Mesothelial cell of epicardium (in vitro differentiated cells): Measurements from ENCODE around the gene CCL18. TPM values are rescaled to one million over a fixed set of nuclear protein-coding genes. Genes with fewer than 3 reads are reported as not detected.
"Not testable (repeated sequence)": the region's sequence is repeated elsewhere in the genome, so short reads cannot be mapped to it uniquely, and the experiment has no call there.

Source experiments
- DNase-seq, 2 experiments: peaks; one replicate each; pipeline ENCODE4 v3.0.0; 2021; ENCODE audit warnings: low spot score in 2 of 2; ENCODE audit not compliant: unreplicated experiment in 2 of 2
- H3K27ac Mint-ChIP-seq: 2 replicates; pipeline ENCODE4 v1.8.0; 2021; ENCODE audit warnings: mixed read lengths
- H3K27me3 Mint-ChIP-seq: 2 replicates; pipeline ENCODE4 v1.8.0; 2021; ENCODE audit warnings: low read depth, mixed read lengths
- H3K36me3 Mint-ChIP-seq: 2 replicates; pipeline ENCODE4 v1.8.0; 2021; ENCODE audit warnings: mixed read lengths
- H3K4me1 Mint-ChIP-seq: 2 replicates; pipeline ENCODE4 v1.8.0; 2021; ENCODE audit warnings: mixed read lengths
- H3K4me3 Mint-ChIP-seq: 2 replicates; pipeline ENCODE4 v1.8.0; 2021; ENCODE audit warnings: mild to moderate bottlenecking, moderate library complexity, mixed read lengths
- H3K9me3 Mint-ChIP-seq: 2 replicates; pipeline ENCODE4 v1.8.0; 2021; ENCODE audit warnings: mixed read lengths
- total RNA-seq: library from RNA; stranded (reverse); gene quantifications from 3 replicates; pipeline ENCODE4 v1.2.1, GENCODE V29; 2021
- TF ChIP-seq, protein P1 (sequence below): fragments of 200-600 bp; sonication (generic); IDR thresholded peaks from one replicate; pipeline ENCODE4 v1.5.0; 2021; ENCODE audit warnings: antibody characterized with exemption; ENCODE audit not compliant: unreplicated experiment

Gene CCL18, protein sequence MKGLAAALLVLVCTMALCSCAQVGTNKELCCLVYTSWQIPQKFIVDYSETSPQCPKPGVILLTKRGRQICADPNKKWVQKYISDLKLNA
- not detected in 3 replicates for total RNA-seq

DNA sequence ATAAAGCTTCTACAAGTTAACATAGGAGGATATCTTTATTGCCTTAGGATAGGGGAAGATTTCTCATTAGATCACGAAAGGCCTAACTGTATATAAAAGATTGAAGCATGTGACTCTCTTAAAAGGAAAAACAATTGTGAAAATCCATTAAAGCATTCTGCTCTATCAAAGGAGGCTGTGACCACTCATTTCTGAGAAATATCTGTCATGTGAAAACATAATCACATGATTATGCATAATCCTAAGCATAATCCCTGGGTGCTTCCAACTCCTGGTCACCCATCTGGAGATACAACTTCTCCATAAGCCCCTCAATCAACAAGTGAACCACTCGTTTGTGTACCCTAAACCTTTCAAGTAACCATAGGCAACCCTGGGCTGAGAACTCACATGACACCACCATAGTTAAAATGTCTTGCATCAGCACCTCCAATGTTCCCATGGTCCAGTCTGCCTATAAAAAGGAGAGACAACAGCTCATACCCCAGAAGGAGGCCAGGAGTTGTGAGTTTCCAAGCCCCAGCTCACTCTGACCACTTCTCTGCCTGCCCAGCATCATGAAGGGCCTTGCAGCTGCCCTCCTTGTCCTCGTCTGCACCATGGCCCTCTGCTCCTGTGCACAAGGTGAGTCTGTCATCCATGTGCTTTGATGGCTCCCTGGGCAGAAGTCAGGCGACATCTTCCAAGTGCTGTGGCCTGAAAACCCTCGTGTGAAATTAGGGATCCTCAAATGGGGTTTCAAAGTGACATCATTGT is at the start of gene CCL18:
TSS of gene CCL18 (plus strand) at position 487 of the 756 bp plus-strand sequence. CDS start at position 558, 71 bp downstream.
- no peak within 1 kb of the TSS for H3K4me3 Mint-ChIP-seq
- H3K27me3 Mint-ChIP-seq, result peaks cover 51% of the 10 kb centered on the region
- no peak for DNase-seq
- H3K36me3 Mint-ChIP-seq, result no peaks in the 10 kb centered on the region
- H3K9me3 Mint-ChIP-seq, result no peaks in the 10 kb centered on the region
- TF ChIP-seq, protein P1, sequence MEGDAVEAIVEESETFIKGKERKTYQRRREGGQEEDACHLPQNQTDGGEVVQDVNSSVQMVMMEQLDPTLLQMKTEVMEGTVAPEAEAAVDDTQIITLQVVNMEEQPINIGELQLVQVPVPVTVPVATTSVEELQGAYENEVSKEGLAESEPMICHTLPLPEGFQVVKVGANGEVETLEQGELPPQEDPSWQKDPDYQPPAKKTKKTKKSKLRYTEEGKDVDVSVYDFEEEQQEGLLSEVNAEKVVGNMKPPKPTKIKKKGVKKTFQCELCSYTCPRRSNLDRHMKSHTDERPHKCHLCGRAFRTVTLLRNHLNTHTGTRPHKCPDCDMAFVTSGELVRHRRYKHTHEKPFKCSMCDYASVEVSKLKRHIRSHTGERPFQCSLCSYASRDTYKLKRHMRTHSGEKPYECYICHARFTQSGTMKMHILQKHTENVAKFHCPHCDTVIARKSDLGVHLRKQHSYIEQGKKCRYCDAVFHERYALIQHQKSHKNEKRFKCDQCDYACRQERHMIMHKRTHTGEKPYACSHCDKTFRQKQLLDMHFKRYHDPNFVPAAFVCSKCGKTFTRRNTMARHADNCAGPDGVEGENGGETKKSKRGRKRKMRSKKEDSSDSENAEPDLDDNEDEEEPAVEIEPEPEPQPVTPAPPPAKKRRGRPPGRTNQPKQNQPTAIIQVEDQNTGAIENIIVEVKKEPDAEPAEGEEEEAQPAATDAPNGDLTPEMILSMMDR, result no peak
- H3K27ac Mint-ChIP-seq, result no peak within 1 kb of the TSS
- H3K4me1 Mint-ChIP-seq, result no peaks in the 10 kb centered on the region

DNA sequence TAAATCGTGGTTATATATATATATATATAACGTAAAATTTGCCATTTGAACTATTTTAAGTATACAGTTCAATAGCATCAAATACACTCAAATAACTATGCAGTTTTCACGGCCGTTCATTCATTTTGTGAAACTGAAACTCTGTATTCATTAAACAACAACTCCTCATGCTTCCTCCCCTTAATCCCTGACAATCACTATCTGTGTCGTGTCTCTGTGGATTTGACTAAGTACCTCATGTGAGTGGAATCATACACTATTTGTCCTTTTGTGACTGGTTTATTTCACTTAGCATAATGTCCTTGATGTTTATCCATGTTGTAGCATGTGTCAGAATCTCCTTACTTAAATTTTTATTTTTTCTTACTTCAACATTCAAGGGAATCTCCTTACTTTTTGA is 49.1 kb upstream of the CCL18 start:
- DNase-seq, result no peak
- Mint-ChIP-seq H3K36me3 (no peaks in the 10 kb centered on the region), H3K4me3 (no peak overlapping the region), H3K9me3 (peaks cover 23% of the 10 kb centered on the region), H3K4me1 (no peaks in the 10 kb centered on the region), H3K27me3 (peaks cover 56% of the 10 kb centered on the region), H3K27ac (no peak overlapping the region)
- TF ChIP-seq, protein P1, result no peak

DNA sequence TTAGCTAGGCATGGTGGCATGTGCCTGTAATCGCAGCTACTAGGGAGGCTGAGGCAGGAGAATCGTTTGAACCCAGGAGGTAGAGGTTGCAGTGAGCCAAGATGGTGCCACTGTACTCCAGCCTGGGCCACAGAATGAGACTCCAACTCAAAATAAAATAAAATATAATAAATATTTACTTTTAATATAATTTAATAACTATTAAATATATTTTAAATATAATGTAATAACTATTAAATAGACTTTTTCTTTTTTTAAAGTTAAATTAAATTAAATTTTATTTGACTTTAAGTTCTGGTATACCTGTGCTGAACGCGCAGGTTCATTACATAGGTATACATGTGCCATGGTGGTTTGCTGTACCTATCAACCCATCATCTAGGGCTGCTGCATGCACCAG is 48.2 kb upstream of the CCL18 start:
- not testable (repeated sequence) for H3K4me3 Mint-ChIP-seq, DNase-seq, H3K4me1 Mint-ChIP-seq, H3K36me3 Mint-ChIP-seq, H3K27ac Mint-ChIP-seq
- H3K9me3 Mint-ChIP-seq, result peaks cover 15% of the 10 kb centered on the region
- peaks cover 65% of the 10 kb centered on the region for H3K27me3 Mint-ChIP-seq

DNA sequence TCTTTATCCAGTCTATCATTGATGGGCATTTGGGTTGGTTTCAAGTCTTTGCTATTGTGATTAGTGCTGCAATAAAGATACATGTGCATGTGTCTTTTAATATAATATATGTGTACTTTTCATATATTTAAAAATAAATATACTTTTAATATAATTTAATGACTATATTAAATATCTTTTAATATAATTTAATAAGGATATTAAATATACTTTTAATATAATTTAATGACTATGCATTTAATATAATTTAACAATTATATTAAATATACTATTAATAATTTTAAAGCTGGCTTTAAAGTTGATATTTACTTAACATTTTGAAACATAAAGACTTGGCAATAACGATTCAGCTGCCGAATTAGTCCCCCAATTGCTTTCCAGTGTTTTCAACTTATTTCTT is 47.5 kb upstream of the CCL18 start:
- H3K9me3 Mint-ChIP-seq, result peaks cover 9% of the 10 kb centered on the region
- no peaks in the 10 kb centered on the region for H3K36me3 Mint-ChIP-seq
- TF ChIP-seq, protein P1, result no peak

DNA sequence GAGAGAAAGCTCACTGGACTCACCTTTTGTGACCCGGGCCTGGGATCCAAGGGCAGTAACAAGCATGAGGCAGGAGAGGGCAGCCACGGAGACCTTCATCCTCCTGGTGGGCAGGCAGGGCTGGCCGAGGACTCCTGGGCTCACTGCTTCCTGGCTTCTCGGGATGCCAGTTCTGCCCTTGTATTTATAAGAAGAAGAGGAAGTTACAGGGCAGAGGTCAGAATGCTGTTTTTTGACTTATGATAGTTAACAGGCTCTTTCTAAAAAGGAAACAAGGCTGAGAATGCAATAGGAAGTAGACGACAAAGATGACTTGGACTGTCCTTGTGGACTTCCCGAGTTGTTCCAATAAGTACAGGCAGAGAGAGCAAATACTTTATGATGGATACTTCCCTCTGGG is 46.3 kb upstream of the CCL18 start, which contains the start of gene CCL23:
TSS of gene CCL23 (minus strand) at position 174 of the 400 bp plus-strand sequence. CDS start at position 99, 75 bp downstream.
- Mint-ChIP-seq H3K4me3 (no peak within 1 kb of the TSS), H3K27me3 (peaks cover 74% of the 10 kb centered on the region), H3K9me3 (peaks cover 6% of the 10 kb centered on the region), H3K4me1 (no peaks in the 10 kb centered on the region), H3K36me3 (no peaks in the 10 kb centered on the region), H3K27ac (no peak within 1 kb of the TSS)
- DNase-seq, result no peak
- TF ChIP-seq, protein P1, result no peak

More for the DNA sequence above, 47.5 kb upstream of the CCL18 start:
- Mint-ChIP-seq H3K4me3 (no peak overlapping the region), H3K27me3 (peaks cover 70% of the 10 kb centered on the region), H3K27ac (no peak overlapping the region), H3K4me1 (no peaks in the 10 kb centered on the region)
- no peak for DNase-seq

DNA sequence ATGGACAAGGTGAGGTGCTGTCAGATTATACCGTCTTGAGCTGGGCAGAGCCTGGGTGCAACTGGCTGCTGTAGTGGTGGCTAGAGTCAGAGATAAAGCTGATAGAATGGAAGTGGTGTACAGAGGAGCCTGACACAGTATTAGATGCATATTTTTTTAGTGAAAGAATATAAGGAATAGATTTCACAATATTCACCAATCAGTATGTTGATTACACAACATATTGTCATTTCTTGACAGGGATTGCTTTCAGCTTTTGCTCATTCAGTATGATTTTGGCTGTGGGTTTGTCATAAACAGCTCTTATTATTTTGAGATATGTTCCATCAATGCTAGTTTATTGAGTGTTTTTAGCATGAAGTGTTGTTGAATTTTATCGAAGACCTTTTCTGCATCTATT is 44.6 kb upstream of the CCL18 start:
- H3K27me3 Mint-ChIP-seq, result peaks cover 62% of the 10 kb centered on the region
- H3K4me3 Mint-ChIP-seq, result no peak overlapping the region
- no peaks in the 10 kb centered on the region for H3K4me1 Mint-ChIP-seq
- no peaks in the 10 kb centered on the region for H3K36me3 Mint-ChIP-seq
- no peak for DNase-seq
- no peak overlapping the region for H3K27ac Mint-ChIP-seq
- TF ChIP-seq, protein P1, result no peak
- peaks cover 6% of the 10 kb centered on the region for H3K9me3 Mint-ChIP-seq
